Tibial nerve (tissue), 4 donors: ENCODE measurements around the gene FAM124B.

Experiments used
- CTCF ChIP-seq, 5 experiments: fragments of 200-600 bp in 3 of 5; fragments of 450-650 bp in 2 of 5; sonication (generic) in 3 of 5; IDR thresholded peaks; one replicate each; pipeline ENCODE4 v1.5.1; 2016 to 2019; ENCODE audit warnings: antibody characterized with exemption in 5 of 5, mild to moderate bottlenecking in 3 of 5, moderate library complexity in 2 of 5
- EP300 ChIP-seq, 2 donors: sonication (generic); formaldehyde crosslinking; IDR thresholded peaks; one replicate each; pipeline ENCODE4 v1.6.1; 2017; ENCODE audit warnings: antibody characterized with exemption in 2 of 2, mild to moderate bottlenecking in 1 of 2
- POLR2A ChIP-seq, 2 donors: fragments of 450-650 bp; IDR thresholded peaks; one replicate each; pipeline ENCODE4 v1.6.1; 2017; ENCODE audit warnings: antibody characterized with exemption in 2 of 2, mild to moderate bottlenecking in 2 of 2, moderate library complexity in 2 of 2

GRCh38 chr2:224333726-224334482 is 68.0 kb downstream of the FAM124B start:
- TF ChIP-seq CTCF (IDR thresholded peaks at IDR 0.05) (no peak), POLR2A (IDR thresholded peaks at IDR 0.05) (no peak), EP300 (IDR thresholded peaks at IDR 0.05) (no peak)
